ENCODE measurements around the gene HES7. TPM values are rescaled to one million over a fixed set of nuclear protein-coding genes. Genes with fewer than 3 reads are reported as not detected.

Gene HES7
- polyA plus RNA-seq, 3 donors, result 0.03 to 0.16 TPM; not detected in 1

DNA sequence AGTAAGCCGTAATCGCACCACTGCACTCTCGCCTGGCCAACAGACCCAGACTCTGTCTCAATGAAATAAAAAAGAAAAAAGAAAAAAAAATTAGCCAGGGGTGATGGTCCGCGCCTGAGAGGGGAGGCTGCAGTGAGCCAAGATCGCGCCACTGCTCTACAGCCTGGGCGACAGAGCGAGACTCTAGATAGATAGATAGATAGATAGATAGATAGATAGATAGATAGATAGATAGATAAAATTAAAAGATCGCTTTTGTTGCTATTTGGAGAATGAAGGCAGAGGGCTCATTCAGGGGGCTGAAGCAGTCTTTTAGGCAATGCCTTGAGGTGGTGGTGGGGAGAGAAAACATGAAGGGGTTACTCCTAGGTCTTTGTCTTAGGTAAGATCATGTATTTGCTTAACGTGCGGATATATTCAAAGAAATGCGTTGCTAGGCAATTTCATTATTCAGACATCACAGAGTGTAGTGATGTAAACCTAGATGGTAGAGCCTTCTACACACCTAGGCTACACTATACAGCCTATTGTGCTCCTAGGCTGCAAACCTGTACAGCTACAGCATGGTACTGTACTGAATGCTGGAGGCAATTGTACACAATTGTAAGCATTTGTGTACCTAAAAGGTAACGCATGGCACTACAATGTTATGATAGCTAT is 4.3 kb upstream of the HES7 start:
- 64 to 87% (median 86%) methylated on average over 14 of the region's 14 CpGs for WGBS, 3 donors
- no peak overlapping the region for H3K27ac ChIP-seq (ENCODE audit: low read depth, low read length)

DNA sequence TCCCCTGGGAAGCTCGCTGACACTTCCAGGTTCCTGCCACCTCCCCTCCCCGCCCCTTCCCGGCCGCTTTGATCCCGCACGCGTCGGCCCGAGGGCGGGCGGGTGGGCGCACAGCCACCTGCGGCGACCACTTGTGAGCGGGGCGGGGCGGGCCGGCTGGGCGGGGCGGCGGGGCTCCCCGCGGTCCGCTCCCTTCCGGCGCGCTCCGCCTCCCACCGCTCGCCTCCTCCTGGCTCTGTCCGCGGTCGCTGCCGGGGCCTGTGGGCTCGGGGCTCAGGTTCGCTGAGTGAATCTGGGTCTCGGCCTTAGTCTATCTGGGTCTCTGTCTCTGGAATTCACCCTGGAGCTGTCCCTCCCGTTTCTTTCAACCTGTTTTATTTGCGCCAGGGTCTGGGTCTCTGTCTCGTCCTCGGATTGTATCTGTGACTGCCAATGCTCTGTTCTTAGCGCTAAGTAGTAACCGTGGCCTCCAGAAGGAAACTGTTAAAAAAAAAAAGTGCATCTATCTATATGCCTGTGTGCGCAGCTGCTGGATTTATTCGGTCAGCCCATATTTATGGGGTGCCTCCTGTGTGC is 2.7 kb upstream of the HES7 start:
- H3K27ac ChIP-seq (ENCODE audit: low read depth, low read length), result no peak overlapping the region
- WGBS, 3 donors, result 0% methylated on average over 31 to 45 of the region's 45 CpGs

- 0 to 1% (median 1%) methylated on average over 35 of the region's 35 CpGs for WGBS, 3 donors
- H3K27ac ChIP-seq (ENCODE audit: low read depth, low read length), result no peak overlapping the region
Measured at GRCh38 chr17:8125947-8126490, 2.1 kb upstream of the HES7 start.

GRCh38 chr17:8125154-8125946 is 1.4 kb upstream of the HES7 start:
- WGBS, 3 donors, result 0 to 1% (median 1%) methylated on average over 40 of the region's 40 CpGs
- no peak overlapping the region for H3K27ac ChIP-seq (ENCODE audit: low read depth, low read length)

DNA sequence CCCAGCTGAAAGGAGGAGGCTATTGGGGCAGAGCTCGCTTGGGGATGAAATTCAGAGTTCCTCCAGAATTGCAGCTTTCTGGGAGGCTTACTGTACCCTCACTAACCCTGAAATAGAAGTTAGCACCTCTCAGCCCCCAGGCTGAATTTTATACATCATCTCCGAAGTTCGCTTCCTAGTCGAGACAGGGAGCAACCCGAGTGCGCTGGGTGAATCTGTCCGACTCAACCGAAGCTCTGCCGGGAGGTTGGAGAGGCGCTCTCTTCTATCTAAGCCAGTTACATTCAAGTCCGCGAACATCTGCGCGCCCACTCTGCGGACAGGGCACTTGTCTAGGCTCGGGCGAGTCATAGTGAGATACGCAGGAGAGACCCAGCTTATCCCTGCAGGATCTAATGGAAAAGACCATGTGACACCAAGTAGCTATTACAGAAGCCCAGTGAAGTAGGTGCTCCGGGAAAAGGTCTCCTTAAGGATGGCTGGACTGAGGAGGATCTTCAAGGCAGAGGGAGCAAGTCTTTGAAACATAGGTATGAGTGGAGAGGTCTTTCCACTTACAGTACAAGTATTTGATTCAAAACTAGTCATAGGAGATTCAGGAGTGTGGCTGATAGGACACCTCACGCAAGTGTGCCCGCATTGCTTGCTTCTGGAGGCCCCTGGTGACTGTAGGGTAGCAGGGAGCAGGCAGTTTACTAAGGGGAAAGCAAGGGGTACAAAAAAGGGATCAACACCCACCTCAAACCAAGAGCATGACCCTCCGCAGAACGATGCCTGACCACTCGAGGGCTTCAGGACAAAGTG is 646 bp upstream of the HES7 start:
- WGBS, 3 donors, result 2 to 6% (median 3%) methylated on average over 24 of the region's 24 CpGs
- H3K27ac ChIP-seq (ENCODE audit: low read depth, low read length), result no peak overlapping the region

DNA sequence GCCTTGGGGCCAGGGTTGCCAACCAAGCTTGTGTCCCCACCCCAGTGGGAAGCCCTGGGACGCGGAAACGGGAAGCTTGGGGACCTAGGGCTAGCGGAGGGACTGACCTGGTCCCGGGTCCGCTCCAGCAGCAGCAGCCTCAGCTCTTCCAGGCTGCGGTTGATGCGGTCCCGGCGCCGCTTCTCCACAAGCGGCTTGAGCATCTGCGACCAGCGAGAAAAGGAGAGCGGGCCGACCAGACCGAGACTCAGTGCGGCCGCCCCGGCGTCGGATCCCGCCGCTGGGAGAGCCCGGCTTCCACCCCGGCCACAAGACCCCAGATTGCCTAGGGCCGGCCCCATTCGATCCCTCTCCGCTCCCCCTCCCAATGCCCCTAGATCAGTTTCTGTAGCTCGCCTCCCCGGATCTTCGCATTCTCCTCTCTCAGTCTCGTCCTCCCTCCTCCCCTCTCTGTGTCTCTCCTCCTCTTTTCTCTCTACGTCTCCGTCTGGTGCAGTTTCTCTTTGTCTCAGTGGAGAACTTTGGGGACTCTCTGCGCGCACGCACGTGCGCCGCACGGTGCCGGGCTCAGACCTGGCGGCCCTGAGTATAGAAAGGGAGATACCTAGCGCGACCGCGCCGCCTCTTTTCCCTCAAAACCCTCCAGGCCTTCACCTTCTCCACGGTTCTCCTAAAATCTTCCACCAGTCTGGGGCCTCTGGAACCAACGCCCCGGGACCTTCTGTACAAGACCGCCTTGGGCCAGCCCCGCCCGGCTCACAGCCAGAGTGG is 797 bp downstream of the HES7 start:
- H3K27ac ChIP-seq (ENCODE audit: low read depth, low read length), result no peak overlapping the region

GRCh38 chr17:8122422-8122923 is 1.4 kb downstream of the HES7 start:
- no peak overlapping the region for H3K27ac ChIP-seq (ENCODE audit: low read depth, low read length)
- WGBS, 3 donors, result 0 to 1% (median 1%) methylated on average over 29 of the region's 29 CpGs

More for the DNA sequence above, 797 bp downstream of the HES7 start:
- 1 to 2% (median 1%) methylated on average over 48 to 55 of the region's 55 CpGs for WGBS, 3 donors

- H3K27ac ChIP-seq (ENCODE audit: low read depth, low read length), result no peak overlapping the region
- WGBS, 3 donors, result 0 to 1% (median 1%) methylated on average over 38 to 76 of the region's 76 CpGs
Measured at GRCh38 chr17:8121681-8122421, 2.1 kb downstream of the HES7 start.

DNA sequence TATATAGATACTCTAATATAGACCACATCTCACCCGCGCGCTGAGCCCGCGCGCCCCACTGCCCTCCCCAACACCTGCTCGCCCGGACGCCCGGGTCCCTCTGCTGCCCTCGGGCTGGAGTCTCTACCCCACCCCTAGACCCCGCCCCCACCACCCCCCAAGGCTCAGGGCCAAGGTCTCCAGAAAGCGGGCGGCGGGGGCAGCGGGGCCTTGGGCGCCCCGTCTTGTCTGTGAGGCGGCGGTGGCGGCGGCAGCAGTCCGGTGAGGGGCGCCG is 2.6 kb downstream of the HES7 start:
- H3K27ac ChIP-seq (ENCODE audit: low read depth, low read length), result no peak overlapping the region
- 0 to 1% (median 1%) methylated on average over 23 to 25 of the region's 25 CpGs for WGBS, 3 donors

- no peak overlapping the region for H3K27ac ChIP-seq (ENCODE audit: low read depth, low read length)
- 0 to 1% (median 0%) methylated on average over 39 to 40 of the region's 40 CpGs for WGBS, 3 donors
Measured at GRCh38 chr17:8120520-8121406, 3.1 kb downstream of the HES7 start.

GRCh38 chr17:8119581-8120519 is 4.1 kb downstream of the HES7 start:
- WGBS, 3 donors, result 0 to 1% (median 1%) methylated on average over 28 of the region's 28 CpGs
- H3K27ac ChIP-seq (ENCODE audit: low read depth, low read length), result no peak overlapping the region

GRCh38 chr17:8118769-8119580 is 4.9 kb downstream of the HES7 start:
- no peak overlapping the region for H3K27ac ChIP-seq (ENCODE audit: low read depth, low read length)
- WGBS, 3 donors, result 0% methylated on average over 37 to 38 of the region's 38 CpGs

- 1 to 3% (median 1%) methylated on average over 33 of the region's 33 CpGs for WGBS, 3 donors
Measured at GRCh38 chr17:8117980-8118768, 5.7 kb downstream of the HES7 start, which contains the start of gene ALOXE3. Gene ALOXE3 (minus strand): TSS chr17:8118514. CDS start chr17:8117990, 524 bp downstream.

More at GRCh38 chr17:8117980-8118768, 5.7 kb downstream of the HES7 start, which contains the start of gene ALOXE3:
- H3K27ac ChIP-seq (ENCODE audit: low read depth, low read length), result no peak within 1 kb of the TSS

All from adipose tissue (tissue), 3 donors.